HG02885 (cell line): ENCODE measurements around the gene PXYLP1.
"Not testable (repeated sequence)": the region's sequence is repeated elsewhere in the genome, so short reads cannot be mapped to it uniquely, and the experiment has no call there.

ENCODE experiments used
- ATAC-seq: cut with Tn5 transposase; IDR thresholded peaks from one replicate; pipeline ENCODE4 v1.9.1; 2021; ENCODE audit warnings: mild to moderate bottlenecking; ENCODE audit not compliant: unreplicated experiment, poor library complexity

Gene PXYLP1

DNA sequence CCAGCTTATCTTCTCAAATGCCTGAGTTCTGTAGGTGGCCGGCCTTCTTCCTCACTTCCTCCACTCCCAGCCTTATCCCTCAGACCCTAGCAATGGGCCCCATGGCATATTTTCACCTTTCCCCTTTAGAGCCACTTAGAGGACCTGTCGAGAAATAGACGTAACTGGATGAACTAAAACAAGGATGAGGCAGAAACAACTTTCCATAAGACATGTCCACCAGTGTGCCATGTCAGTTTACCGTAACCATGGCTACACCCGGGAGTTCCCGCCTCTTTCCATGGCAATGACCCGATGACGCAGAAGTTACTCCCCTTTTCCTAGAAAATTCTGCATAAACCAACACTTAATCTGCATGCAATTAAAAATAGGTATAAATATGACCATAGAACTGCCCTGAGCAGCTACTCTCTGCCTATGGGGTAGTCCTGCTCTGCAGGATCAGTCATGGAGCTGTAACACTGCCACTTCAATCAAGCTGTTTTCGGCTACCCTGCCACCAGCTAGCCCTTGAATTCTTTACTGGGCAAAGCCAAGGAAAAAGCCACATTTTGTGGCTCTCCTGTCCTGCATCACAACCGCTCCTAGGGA, 81.6 kb downstream of the PXYLP1 start:
- no peak for ATAC-seq

DNA sequence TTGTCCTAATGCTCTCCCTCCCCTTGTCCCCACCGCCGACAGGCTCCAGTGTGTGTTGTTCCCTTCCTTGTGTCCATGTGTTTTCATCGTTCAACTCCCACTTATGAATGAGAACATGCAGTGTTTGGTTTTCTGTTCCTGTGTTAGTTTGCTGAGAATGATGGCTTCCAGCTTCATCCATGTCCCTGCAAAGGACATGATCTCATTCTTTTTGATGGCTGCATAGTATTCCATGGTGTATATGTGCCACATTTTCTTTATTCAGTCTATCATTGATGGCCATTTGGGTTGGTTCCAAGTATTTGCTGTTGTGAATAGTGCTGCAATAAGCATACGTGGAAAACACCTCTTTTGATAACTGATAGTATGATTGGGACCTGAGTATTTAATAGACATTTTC, 82.8 kb downstream of the PXYLP1 start:
- not testable (repeated sequence) for ATAC-seq

DNA sequence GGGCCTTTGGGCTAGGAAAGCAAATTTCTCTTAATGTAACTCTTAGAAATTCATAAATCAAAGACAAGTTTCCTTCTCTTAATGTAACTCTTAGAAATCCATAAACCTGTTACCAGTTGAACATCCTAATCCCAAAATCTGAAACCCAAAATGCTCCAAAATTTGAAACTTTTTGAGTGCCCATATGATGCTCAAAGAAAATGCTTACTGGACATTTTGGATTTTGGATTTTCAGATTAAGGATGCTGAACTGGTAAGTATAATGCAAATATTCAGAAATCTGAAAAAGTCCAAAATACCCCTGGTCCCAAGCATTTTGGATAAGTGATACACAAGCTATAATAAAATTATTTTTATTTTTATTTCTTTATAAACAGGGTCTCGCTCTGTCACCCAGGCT, 85.2 kb downstream of the PXYLP1 start:
- ATAC-seq = no peak

DNA sequence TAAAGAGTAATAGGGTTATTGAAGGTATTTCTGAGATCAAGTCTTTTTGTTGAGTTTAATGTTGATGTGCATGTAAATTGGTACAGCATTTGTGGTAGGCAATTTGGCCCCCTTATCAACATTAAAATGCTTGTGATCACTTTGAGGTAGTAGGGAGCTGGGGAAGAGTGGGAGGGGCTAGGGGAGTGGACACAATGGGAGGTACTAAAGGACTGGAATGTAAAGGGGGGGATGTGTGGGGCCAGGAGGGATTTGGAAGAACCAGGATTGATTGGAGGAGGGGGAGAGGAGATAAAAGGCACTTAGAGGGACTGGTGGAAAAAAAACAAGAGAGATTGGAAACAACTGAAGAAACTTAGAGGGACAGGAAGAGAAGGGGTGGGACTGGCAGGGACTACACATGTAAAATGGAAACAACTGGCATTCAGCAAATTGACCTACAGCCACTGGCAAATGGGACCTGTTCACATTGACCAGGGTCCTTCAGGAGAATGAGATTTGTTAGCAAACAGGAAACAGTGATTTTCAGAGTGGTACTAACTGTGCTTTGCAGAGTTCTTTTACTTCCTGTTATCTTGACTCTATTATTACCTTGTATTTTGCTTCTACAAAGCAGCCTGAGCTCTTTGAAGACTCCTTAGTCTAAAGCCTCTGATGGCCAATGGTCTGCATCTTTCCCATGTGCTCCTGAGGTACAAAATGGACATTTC, 88.9 kb downstream of the PXYLP1 start:
- no peak for ATAC-seq

DNA sequence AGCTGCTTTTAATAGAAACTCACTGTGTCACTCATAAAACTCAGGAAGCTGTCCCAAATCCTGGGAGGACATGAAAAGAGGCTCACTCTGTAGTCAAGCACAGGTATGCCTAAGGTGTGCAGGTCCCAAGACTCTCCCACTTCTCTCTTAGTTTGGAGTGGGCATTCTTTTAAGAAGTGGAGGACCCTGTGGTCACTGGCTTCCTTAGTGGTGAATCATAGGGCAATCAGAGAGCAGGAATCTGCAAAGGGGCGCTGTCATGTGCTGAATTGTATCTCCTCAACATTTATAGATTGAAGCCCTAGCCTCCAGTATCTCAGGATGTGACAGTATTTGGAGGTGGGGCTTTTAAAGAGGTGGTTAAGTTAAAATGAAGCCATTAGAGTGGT, 89.5 kb downstream of the PXYLP1 start:
- ATAC-seq = no peak

DNA sequence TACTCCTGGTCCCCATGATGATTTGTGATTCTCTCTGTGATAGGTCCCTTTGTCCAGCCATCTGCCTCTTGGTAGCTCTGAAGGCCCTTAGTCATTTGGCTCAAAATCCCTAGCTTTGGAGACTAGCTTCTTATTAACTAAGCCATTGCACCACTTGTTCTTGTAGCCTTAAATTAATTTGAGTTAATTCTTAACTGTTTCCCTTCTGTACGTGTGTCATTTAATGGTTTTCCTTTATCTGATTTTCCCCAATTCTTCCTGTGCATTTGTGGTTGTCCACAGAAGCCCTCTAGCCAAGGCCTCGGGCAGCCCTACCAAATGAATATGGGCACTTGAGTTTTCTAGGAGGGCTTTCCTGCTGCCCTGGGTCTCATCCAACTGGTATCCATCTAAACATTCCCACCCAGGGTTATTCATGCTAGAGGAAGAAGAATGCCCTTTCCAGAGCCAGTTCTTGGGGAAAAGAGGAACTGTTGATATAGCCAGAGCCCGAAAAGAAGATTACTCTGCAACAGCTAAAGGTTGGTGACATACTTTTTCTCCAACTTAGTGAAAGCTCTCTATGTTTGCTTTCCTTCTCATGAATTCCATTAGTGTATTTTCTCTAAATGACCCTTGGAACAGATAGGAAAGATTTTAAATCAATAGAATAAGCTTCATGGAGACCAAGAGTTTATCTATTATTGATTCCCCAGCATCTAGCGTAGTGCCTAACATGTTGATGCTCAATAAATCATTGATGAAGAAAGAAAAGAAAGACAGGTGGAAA, 92.5 kb downstream of the PXYLP1 start:
- no peak for ATAC-seq

DNA sequence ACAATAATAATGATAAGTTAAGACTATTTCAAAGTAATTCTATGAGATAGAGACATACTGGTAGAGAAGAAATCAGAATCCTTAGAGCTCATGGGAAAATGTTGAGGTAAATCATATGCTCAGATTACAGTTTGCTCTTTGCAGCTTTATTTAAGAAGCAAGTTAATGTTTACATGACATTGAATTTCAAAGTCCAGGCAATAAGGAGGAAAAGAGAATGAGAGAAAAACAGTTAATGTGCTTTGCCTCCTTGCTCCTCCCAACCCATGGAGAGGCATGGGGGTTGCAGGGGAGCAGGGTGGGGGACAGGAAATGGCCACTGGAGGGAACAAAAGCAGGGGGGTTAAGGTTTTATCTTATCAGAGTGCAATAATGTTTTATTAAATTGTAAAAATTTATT, 94.5 kb downstream of the PXYLP1 start:
- ATAC-seq = no peak

DNA sequence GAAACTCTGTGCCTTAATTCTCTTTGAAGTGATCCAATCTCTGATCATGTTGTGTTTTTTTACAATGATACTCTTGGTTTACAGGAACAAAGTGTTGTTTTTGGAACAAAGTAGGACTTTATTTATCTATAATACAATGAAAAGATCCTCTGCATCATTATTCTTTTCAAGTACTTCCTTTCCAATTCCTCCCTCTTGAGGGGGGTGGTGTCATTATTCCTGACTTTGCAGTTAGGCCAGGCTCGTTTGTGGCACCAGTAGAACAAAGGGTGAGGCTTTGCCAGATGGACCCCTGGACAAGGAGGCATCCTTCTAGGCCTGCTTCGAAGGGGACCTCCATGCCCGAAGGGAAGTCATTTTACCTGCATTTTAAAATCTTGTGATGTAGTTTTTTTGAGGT, 95.0 kb downstream of the PXYLP1 start:
- no peak for ATAC-seq

DNA sequence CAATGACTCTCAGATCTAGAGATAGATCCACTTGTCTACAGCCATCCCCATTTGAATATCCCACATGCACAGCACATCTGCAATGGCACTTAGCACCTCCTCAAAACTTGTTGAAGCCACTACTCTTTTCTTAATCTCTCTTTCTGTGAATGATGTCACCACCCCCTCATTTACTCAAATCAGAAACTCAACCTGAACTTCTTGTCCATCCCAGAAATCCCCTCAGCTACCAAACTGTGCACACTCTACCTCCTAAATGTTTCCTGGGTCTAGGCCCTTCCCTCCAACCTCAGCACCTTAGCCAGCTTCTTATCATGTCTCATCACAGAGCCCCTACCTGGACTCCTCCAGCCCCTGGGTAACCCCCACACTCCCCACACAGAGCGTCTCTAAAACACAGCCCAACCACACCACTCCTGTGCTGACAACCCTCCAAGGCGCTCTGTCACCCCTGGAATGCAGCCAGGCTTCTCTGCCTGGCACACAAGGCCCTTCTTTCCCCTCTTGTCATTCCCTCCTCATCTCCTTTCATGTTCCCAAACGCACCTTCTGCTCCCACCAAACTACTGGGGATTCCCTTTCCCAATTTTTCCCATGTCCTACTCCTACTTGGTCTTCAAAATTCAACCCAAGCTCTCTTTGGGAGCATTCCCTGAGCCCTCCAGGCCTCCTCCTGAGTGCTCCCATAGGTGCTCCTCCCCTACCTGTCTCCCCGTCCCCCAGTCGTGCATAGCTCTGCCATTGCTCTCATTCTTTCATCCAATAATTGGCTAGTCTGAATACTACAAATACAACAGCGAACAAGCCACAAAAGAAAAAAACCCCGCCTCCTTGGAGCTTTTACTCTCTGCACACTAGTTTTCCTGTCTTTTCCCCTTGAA, 96.9 kb downstream of the PXYLP1 start:
- peak; percentile 60 for ATAC-seq

DNA sequence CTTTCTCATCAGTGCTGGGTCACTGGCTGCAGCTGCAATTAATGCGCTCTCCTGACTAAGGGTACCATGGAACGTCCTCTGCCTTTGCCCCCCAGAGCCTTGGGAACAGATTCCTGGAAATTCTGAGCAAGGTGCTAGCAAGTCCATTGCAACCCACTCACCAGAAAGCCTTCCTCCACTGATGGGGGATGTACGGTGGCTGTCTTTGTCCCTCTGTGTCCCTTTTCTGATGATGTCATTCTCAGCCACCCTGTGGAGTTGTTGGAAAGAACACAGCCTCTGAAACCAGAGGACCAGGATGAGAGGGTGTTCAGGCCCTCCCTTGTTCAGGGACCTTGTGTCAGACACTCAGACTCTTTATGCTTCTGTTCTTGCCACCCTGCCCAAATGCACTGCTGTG, 98.6 kb downstream of the PXYLP1 start:
- ATAC-seq = no peak

DNA sequence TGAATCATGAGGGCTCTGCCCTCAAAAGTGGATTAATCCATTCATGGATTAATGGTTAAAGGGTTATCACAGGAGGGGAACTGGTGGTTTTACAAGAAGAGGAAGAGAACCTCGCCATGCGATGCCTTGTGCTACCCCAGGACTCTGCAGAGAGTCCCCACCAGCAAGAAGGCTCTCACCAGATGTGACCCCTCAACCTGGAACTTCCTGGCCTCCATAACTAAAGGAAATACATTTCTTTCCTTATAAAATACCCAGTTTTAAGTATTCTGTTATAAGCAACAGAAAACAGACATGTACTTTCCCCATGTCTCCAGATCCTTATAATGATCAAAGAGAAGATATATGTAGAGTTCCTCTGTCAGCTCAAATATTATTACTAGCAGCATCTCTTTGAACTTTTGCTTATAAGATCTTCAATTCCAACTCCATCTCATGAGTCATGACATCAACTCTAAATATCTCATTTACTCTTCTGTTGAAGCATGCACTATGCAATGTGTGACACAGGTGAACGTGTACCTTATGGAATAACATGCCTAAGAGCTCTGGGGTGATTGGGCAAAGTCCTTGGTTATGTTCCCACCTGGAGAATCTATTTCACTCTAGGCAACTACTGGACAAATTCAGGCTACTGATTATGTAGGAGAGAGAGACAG, 99.2 kb downstream of the PXYLP1 start:
- ATAC-seq = no peak

DNA sequence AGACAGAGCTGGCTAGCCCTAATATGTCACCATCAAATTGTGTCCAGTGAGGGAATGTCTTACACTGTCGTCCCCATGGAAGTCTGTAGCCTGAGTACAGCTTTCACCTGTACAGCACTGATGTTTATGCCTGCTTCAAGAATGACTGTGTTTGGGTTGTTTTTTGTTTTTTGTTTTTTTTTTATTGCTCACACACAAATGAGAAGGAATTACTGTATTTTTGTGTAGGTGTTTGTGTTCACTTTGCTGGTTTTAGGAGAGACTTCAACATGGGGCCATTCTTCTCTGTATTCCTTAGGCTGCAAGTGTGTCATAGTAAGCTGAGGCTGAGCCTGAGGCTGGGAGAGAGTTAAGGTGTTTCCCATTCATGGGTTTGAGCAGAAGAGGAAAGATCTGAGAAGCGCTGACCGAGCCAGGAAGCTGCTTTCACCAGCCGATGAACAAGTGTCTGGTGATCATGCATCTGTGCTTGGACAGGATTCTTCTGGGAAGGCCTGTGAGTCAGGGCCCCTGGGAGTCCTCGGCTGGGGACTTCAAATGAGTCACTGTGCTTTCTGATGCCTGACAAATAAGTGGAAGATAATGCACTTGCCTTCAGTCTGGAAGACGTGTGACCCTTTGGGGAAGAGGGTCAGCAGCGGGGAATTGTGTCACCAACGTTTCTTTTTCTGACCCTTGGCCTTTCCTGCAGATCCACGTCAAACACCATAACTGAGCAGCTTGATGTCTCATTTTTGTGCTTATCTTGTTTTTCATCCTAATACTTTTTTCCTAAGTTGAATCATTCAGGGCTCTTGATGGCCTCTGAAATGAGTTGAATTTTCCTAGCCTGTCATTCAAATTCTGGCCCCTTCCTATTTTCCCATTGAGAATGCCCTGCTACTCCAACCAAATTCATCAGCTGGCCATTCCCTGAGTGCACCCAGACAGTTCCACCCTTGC, 100.0 kb downstream of the PXYLP1 start:
- no peak for ATAC-seq

DNA sequence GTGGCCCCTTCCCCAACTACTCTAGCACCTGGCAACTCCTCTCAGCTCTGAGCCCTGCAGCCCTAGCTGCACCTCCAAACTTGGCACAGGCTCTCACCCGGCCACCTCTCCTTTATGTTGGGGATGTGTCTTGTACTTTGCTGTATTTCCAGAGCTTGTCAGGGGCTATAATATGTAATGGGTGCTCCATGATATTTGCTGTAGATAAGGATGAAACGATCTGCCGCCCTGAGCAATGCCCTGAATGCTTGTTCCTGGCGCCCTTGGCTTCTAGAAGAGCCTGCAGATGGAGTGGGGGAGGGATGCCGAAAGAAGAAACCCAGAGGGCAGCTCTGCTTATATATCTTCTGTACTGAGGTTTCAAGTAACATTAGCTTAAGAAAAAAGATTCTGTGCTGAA, 100.8 kb downstream of the PXYLP1 start:
- ATAC-seq = no peak

DNA sequence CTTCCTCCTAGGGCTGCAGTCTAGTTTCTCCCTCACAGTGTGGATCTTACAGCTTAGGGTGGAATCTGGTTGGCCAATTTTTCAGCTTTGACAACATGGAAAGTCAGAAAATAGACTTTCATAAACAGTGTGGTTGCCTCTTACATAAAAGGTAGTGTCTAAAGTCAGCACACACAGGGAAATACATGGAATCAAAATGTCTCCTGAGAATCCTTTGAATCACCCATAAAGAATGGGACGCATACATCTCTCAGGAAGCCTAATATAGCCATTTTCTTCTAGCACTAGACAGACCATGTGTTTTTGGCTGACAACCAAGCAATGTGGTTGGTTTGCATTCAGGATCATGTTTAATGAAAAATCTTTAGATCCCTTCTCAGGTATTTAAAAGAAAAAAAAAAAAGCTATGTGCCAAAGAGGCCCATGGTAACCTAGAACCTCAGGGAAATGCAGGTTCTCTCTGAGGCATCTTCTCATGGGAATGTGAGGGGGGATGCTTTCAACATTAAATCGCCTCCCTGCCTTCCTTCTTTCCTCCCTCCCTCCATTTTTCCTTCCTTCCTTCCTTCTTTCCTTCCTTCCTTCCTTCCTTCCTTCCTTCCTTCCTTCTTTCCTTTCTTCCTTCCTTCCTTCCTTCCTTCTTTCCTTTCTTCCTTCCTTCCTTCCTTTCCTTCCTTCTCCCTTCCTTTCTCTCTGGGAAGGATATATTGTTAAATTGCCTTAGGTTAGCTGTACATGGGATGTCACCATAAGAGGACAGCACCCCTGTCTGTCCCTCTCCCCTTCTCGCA, 102.4 kb downstream of the PXYLP1 start:
- no peak for ATAC-seq

DNA sequence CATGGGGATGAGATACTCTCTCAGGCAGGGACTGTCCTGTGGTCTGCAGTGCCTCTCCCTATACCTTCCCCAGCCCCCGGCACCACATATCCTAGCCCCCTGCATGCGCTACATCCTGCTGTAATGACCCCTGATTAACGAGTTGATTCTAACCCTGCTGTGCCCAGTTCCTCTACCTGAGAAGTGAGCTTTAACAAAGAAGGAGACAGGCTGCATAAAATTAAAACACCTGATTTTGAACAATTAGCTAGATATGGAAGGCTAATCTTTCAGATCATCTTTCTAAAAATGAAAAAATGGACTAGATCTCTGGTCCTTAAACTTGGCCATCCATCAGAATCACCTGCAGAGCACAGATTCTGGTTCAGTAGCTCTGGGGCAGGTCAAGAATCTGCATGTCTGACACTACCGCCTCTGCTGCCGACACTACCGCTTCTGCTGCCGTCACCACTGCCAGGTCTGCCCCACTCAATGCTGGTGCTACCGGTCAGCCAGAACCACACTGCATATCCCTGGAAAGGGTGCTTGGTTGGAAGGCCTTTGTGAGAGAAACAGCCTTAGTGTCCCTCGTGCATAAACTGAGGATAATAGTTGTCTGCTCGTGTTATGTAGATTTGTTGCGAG, 103.1 kb downstream of the PXYLP1 start:
- ATAC-seq = no peak

DNA sequence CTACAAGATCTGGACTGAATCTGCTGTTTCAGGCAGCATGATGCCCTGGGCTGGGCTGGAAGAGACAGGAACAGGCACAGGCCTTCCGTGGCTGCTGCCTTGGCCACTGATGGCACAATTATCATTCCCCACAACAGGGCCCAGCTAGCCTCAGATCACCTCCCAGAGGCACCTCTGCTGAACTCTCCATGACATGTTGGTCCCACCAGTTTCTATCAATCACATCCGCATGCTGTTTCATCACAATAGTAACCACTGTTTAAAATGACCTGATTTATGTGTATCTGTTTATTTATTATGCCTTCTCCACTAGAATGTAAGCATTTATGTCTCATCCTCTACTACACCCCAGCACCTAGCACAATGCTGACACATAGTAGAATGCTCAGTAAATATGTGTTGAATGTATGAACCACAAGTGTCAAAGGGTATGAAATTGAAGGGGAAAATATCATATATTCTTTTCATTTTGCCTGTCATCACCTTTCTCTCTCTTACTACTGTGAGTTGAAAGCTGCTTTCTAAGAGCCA, 104.0 kb downstream of the PXYLP1 start:
- ATAC-seq = no peak

DNA sequence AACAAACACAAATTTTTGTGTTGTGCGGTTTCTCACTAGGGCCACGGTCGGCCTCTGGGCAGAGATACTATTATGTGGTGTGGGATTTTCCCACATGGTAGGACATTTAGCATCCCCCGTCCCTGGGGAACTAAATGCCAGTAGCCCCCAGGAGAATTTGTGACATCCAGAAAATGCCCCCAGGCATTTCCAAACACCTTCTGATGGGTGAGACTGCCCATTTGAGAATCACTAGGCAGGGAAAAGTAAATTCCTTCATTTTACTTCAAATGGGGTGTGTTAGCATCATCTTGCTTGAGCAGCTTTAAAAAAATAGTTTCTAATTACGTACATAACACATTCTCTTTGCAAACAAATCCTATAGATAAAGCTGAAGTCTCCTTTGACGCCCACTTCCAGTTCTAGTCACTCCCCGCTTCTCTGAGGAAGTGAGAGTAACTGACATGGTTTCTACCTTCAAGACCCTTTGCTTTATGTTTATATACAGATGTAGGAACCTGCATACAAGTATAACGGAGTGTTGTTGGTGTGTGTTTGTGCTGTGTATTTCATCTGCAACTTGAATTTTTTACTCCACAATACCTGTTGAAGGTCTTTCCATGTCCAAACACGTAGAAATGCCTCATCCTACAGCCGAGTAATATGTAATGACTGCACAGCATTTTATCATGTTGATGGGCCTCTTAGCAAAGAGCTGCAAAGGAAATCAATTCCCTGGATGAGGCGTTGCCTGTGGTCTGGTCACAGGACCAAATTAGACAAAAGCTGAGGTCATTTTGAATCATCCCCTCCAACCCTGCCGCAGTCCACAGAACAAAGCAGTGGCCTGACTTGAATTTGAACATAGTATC, 105.3 kb downstream of the PXYLP1 start:
- peak; percentile 93 for ATAC-seq
